Activated CD4-positive, alpha-beta memory T cell treated with anti-CD3 and anti-CD28 coated beads for 36 hours (primary cell): ENCODE data around the gene OSGEP. TPM values are rescaled to one million over a fixed set of nuclear protein-coding genes. Genes with fewer than 3 reads are reported as not detected.
A peak's percentile ranks its signal among the peaks of the same experiment; 100 is the strongest.

Experiments used
- CTCF ChIA-PET: fragments of 350-600 bp; sonication (Branson Sonifier 250); formaldehyde crosslinking; loops from one replicate; lab custom pipeline; 2021; ENCODE audit warnings: antibody characterized with exemption, inconsistent platforms; lab: Charles Lee
- POLR2A ChIA-PET: fragments of 350-600 bp; sonication (Branson Sonifier 250); formaldehyde crosslinking; loops from one replicate; lab custom pipeline; 2021; ENCODE audit warnings: antibody characterized with exemption; lab: Charles Lee
- DNase-seq: peaks from one replicate; pipeline ENCODE4 v3.0.0-alpha.2; 2020
- H3K27ac Mint-ChIP-seq: one replicate; pipeline ENCODE4 v1.8.0; 2021; ENCODE audit warnings: mixed read lengths
- H3K27me3 Mint-ChIP-seq: one replicate; pipeline ENCODE4 v1.8.0; 2021; ENCODE audit warnings: mixed read lengths
- H3K36me3 Mint-ChIP-seq: one replicate; pipeline ENCODE4 v1.8.0; 2021; ENCODE audit warnings: mixed read lengths
- H3K4me1 Mint-ChIP-seq: one replicate; pipeline ENCODE4 v1.8.0; 2021; ENCODE audit warnings: low read depth, mixed read lengths
- H3K4me3 Mint-ChIP-seq: one replicate; pipeline ENCODE4 v1.8.0; 2021; ENCODE audit warnings: mild to moderate bottlenecking, mixed read lengths
- H3K9me3 Mint-ChIP-seq: one replicate; pipeline ENCODE4 v1.8.0; 2021; ENCODE audit warnings: mixed read lengths
- intact Hi-C: fragments of 100-400 bp; cut with micrococcal nuclease; formaldehyde crosslinking; loops from one replicate; pipeline ENCODE4 v1.15.1; 2023
- total RNA-seq, 2 experiments: library from RNA; stranded (reverse); gene quantifications; one replicate each; pipeline ENCODE4 v1.2.3, GENCODE V29; 2021

OSGEP gene
- total RNA-seq, 2 experiments from 2014 or later: 39.2 to 41.0 TPM

DNA sequence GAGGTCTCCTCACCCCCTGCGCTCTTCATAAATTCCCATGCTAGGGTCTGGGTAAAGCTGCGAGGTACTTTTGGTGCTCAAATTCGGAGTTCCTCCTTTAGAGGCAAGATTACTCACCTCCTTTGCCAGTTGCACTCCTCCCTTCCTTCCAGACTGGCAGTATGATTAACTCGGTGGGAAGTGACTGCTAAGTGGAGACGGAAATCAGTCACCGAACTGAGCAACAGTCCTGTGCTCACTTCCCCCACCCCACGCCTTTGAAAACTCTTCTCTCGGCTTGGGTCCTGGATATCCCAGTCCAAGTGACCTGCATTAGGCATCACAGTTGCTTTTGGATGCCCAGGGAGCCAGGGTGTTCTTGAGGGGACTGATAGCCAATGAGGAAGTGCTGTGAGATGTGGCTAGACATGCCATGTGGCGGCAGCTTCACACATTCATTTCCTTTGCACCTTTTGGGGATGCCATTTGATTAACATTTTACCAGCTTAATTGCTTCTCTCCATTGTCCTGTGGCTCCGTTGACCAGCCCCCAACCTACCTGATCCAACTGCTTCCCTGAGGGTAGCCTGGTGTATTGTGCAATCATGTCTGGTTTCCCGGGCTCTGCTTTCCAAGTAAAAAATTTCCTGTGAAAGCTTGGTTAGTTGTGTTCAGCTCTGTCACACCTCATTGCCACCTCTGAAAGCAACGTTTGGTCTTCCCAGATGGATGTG lies 15.4 kb upstream of the OSGEP start:
- peak overlapping the region; percentile 89 for H3K4me3 Mint-ChIP-seq
- ChIA-PET POLR2A (interaction anchor here (0.7 to 5.0 kb wide), 16 partner anchors 8 to 143 kb away, joined by 3 to 66 read pairs (median 5); partner anchors contain the start of genes APEX1, CCNB1IP1, OSGEP and PARP2), CTCF (interaction anchor here (0.6 to 2.3 kb wide), 9 partner anchors 9 to 138 kb away, joined by 3 to 12 read pairs (median 4); partner anchors contain the start of genes APEX1, OSGEP, PARP2 and PIP4P1)
- intact Hi-C loops: loop anchor here (1.0 to 2.0 kb wide), 11 partner anchors 7 to 212 kb away; partner anchors contain the start of genes APEX1, CCNB1IP1, PARP2 and PIP4P1
- H3K27ac Mint-ChIP-seq: peak overlapping the region; percentile 99
- H3K27me3 Mint-ChIP-seq: no peaks in the 10 kb centered on the region
- H3K36me3 Mint-ChIP-seq: peaks cover 48% of the 10 kb centered on the region
- DNase-seq: peak; percentile 83
- H3K9me3 Mint-ChIP-seq: no peaks in the 10 kb centered on the region
- peaks cover 45% of the 10 kb centered on the region for H3K4me1 Mint-ChIP-seq

DNA sequence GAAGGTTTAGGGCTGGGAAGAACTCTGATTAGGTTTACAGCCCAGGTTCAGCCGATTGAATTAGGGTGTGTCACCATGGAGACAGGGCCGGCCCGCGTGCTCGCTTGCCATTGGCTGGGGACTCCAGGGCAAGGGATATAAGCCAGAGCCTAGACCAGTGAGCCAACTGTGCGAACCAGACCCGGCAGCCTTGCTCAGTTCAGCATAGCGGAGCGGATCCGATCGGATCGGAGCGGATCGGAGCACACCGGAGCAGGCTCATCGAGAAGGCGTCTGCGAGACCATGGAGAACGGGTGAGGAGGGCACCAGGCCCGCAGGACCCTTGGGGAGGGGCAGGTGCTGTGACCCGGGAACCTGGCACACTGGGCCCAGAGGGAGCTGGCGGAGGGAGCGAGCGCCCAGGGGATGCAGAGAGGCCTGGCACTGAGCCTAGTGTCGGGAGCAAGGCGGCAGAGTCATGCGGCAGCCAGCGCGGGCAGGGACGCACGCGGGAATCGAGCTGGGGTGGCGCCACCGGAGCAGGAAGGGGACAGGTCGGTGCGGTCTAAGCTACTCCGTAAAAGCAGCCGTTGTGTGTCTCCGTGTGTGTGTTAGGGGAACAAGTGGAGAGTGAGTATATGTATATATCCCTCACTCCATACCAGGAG lies 14.8 kb upstream of the OSGEP start, which contains the start of gene PNP:
Gene PNP, plus strand, starts transcription at position 165 of the 648 bp plus-strand sequence. Its CDS starts 119 bp downstream, at position 284.
- Mint-ChIP-seq H3K36me3 (peaks cover 41% of the 10 kb centered on the region), H3K9me3 (no peaks in the 10 kb centered on the region), H3K27ac (peak within 1 kb of the TSS; percentile 99), H3K4me1 (peaks cover 39% of the 10 kb centered on the region), H3K27me3 (no peaks in the 10 kb centered on the region), H3K4me3 (peak within 1 kb of the TSS; percentile 89)
- DNase-seq: peak; percentile 93
- POLR2A ChIA-PET: interaction anchor here (0.8 to 5.0 kb wide), 15 partner anchors 8 to 143 kb away, joined by 3 to 66 read pairs (median 5); partner anchors contain the start of genes APEX1, CCNB1IP1, OSGEP and PARP2
- CTCF ChIA-PET: interaction anchor here (0.9 to 2.3 kb wide), 7 partner anchors 8 to 137 kb away, joined by 3 to 12 read pairs (median 4); partner anchors contain the start of genes APEX1, OSGEP, PARP2 and PIP4P1
- intact Hi-C loops: loop anchor here (1.0 to 2.0 kb wide), 9 partner anchors 8 to 213 kb away; partner anchors contain the start of genes APEX1, CCNB1IP1, PARP2 and PIP4P1

DNA sequence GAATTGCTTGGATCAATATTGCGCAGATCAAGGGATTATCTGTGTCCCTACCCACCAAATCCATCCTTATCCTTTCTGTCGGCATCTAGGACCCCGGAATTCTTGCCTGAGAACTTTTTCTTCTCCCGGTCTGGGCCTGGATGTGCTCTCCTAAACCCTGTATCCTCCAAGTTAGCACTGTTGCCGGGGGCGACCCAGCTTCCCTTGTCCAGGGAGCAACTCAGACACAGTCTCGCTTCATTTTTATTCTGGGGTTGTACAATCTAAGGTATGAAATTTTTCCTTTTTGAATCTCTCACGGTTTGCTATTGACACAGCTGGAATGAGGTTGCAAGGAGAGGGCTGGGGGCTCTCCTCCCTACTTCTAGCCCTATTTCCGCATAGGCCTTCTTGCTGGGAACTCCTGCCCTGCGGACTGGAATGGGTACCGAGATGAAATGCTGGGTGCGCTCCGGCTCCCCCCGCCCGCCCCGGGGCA lies 14.2 kb upstream of the OSGEP start:
- H3K9me3 Mint-ChIP-seq: no peaks in the 10 kb centered on the region
- peak overlapping the region; percentile 99 for H3K27ac Mint-ChIP-seq
- H3K4me3 Mint-ChIP-seq: peak overlapping the region; percentile 89
- intact Hi-C loops: loop anchor here (1.0 to 2.0 kb wide), 9 partner anchors 8 to 213 kb away; partner anchors contain the start of genes APEX1, CCNB1IP1, PARP2 and PIP4P1
- no peaks in the 10 kb centered on the region for H3K27me3 Mint-ChIP-seq
- peaks cover 35% of the 10 kb centered on the region for H3K36me3 Mint-ChIP-seq
- CTCF ChIA-PET: interaction anchor here (0.7 to 2.3 kb wide), 2 partner anchors 13 to 162 kb away, joined by 3 to 12 read pairs; partner anchors contain the start of genes APEX1 and OSGEP
- peaks cover 33% of the 10 kb centered on the region for H3K4me1 Mint-ChIP-seq
- no peak for DNase-seq
- POLR2A ChIA-PET: interaction anchor here (1.0 to 5.0 kb wide), 10 partner anchors 7 to 137 kb away, joined by 3 to 66 read pairs (median 8); partner anchors contain the start of genes APEX1, CCNB1IP1, OSGEP and PARP2

DNA sequence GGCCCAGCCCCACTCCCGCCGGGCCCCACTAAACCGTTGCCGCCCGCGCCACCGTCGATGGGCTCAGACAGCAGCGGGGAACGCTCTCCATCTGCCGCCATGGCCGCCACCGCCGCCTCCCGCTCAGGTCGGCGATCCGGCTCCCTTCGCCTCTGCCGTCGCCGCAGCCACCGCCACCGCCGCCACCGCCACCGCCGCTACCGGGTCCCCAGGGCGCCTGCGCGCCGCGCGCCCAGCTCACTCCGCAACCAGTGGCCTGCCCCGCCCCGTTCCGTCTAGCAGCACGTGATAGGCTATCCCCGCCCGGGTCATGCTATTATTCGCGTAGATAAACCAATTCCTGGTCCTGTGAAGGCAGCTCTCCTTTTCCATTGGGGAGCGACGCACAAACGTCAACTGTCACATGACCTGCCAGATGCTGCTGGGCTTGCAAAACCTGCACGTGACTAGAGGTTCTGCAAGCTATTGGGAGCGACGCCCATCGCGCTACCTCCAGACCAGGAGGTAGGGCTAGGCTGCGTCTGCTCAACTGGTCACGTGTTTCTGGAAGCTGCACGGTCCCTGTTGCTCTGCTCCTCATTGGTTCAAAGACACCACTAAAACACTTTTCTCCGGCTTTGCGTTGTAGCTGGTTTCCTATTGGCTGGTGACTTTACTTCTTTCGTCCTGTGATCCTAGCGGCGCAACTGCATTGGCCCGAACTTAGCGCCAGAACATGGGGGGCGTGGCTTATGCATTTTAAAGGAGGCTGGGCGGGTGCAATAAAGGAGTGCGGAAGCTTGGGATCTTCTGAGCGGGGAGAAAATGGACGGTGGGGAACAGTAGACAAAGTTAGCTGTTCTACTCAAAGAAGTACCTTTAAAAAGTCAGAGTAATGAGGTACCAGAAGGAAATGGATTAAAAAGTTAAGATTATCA lies 6.9 kb upstream of the OSGEP start, which contains the start of gene PIP4P1:
Gene PIP4P1, minus strand, starts transcription at position 210 of the 917 bp plus-strand sequence. Its CDS starts 109 bp downstream, at position 101.
- intact Hi-C loops: loop anchor here (1.0 to 5.0 kb wide), 7 partner anchors 8 to 806 kb away; partner anchors contain the start of genes HNRNPC, PARP2 and PNP
- peak within 1 kb of the TSS; percentile 93 for H3K27ac Mint-ChIP-seq
- ChIA-PET CTCF (interaction anchor here (1.0 to 2.6 kb wide), 8 partner anchors 8 to 510 kb away, joined by 3 to 12 read pairs (median 4); partner anchors contain the start of genes PARP2 and PNP), POLR2A (interaction anchor here (0.6 to 4.5 kb wide), 7 partner anchors 8 to 626 kb away, joined by 3 to 37 read pairs (median 5); partner anchors contain the start of genes PARP2 and PNP)
- H3K4me3 Mint-ChIP-seq: peak within 1 kb of the TSS; percentile 91
- H3K36me3 Mint-ChIP-seq: peaks cover 24% of the 10 kb centered on the region
- H3K4me1 Mint-ChIP-seq: peaks cover 33% of the 10 kb centered on the region
- peak; percentile 99 for DNase-seq
- H3K27me3 Mint-ChIP-seq: no peaks in the 10 kb centered on the region
- no peaks in the 10 kb centered on the region for H3K9me3 Mint-ChIP-seq

DNA sequence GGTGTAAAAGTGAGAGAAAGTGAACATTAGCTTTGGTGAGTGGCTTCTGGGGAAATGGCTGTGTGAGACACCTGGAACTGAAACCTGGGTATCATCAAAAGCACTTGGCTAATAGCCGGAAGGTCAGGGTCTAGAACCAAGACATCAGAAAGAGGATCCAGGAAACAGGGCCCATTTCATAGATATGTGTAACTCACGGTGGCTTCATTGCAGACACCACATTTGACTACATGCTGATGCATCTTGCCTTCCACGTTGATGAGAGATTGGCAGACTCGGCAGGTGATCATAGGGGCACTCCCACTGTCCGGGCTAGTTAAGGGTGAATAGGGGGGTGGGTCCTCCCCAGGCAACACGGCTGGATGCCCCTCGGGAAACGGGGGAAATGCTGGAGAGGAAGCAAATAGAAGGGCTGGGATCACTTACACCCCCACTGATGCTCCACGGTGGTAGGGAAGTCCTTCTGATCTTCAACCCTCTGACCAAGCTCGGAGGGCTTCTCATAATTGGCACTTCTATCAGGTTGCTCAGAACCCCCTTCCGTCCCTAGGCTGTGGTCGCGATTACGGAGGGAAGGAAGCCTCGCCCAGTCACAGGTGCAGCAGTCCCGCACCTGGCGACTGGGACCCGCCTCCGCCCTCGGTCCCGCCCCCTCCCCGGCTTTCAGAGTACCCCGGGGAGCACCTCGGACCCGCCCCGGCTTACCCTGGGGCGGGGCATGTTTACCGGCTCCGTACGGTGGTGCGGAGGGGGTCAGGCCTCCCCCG lies 6.0 kb upstream of the OSGEP start:
- CTCF ChIA-PET: interaction anchor here (1.0 to 2.6 kb wide), 6 partner anchors 9 to 230 kb away, joined by 3 to 12 read pairs (median 4); partner anchors contain the start of genes PARP2 and PNP
- Mint-ChIP-seq H3K4me3 (peak overlapping the region; percentile 91), H3K4me1 (peaks cover 33% of the 10 kb centered on the region), H3K27ac (peak overlapping the region; percentile 93), H3K36me3 (peaks cover 24% of the 10 kb centered on the region), H3K27me3 (no peaks in the 10 kb centered on the region), H3K9me3 (no peaks in the 10 kb centered on the region)
- POLR2A ChIA-PET: interaction anchor here (0.6 to 4.5 kb wide), 7 partner anchors 9 to 627 kb away, joined by 3 to 37 read pairs (median 5); partner anchors contain the start of genes PARP2 and PNP
- intact Hi-C loops: loop anchor here (1.0 to 5.0 kb wide), 7 partner anchors 9 to 807 kb away; partner anchors contain the start of genes HNRNPC, PARP2 and PNP
- DNase-seq: peak; percentile 67

DNA sequence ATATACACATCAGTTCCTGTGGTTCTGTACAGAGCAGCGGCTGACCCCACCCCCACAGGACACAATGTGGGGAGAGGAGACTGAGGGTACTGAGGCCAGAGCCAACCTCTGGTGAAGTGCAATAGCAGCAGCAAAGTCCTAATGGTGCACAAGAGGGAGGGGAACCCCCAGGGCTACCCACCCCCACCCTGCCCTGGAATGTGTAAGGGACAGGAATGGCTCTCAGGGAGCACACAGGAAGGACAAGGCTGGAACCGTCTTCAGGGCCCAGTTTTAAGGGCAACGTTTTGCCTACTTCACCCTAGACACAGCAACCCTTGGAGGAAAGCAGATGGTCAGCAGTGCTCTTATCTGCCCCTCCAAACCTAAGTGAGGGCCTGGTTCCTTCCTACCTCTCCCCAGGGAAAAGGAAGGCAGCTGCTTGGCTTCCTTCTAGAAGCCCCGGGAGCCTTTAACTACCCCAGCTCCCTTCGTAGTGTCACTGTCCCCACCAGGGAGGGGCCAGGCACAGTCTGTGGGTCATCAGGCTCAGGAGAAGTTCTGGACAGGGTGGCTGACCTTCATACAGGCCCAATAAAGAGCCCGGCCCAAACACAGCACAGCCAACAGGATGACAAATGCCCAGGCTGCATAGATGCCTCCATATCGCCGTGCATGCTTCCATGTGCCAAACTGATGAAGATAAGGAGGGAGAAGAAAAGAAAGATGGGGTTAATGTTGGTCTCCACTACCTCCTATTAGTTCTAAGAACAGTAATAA lies 3.6 kb upstream of the OSGEP start:
- POLR2A ChIA-PET: no interaction called here
- Mint-ChIP-seq H3K36me3 (peaks cover 24% of the 10 kb centered on the region), H3K9me3 (no peaks in the 10 kb centered on the region), H3K27me3 (no peaks in the 10 kb centered on the region), H3K27ac (no peak overlapping the region), H3K4me3 (no peak overlapping the region), H3K4me1 (peaks cover 37% of the 10 kb centered on the region)
- DNase-seq: no peak
- intact Hi-C loops: loop anchor here (10.0 kb wide), 1 partner anchor 647 kb away; the partner anchor contains the start of gene TMEM253
- CTCF ChIA-PET: no interaction called here

DNA sequence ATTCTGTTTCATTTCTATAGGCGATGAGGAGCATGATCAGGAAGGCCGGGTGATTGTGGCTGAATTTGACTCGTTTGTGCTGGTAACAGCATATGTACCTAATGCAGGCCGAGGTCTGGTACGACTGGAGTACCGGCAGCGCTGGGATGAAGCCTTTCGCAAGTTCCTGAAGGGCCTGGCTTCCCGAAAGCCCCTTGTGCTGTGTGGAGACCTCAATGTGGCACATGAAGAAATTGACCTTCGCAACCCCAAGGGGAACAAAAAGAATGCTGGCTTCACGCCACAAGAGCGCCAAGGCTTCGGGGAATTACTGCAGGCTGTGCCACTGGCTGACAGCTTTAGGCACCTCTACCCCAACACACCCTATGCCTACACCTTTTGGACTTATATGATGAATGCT lies 2.4 kb upstream of the OSGEP start:
- no peak for DNase-seq
- no peaks in the 10 kb centered on the region for H3K9me3 Mint-ChIP-seq
- intact Hi-C loops: loop anchor here (10.0 kb wide), 1 partner anchor 648 kb away; the partner anchor contains the start of gene TMEM253
- H3K4me3 Mint-ChIP-seq: no peak overlapping the region
- no peaks in the 10 kb centered on the region for H3K27me3 Mint-ChIP-seq
- H3K4me1 Mint-ChIP-seq: peaks cover 40% of the 10 kb centered on the region
- ChIA-PET POLR2A (interaction anchor here (2.5 to 4.6 kb wide), 3 partner anchors 13 to 114 kb away, joined by 16 to 66 read pairs (median 42); partner anchors contain the start of genes PARP2, PNP and TEP1), CTCF (no interaction called here)
- no peak overlapping the region for H3K27ac Mint-ChIP-seq
- peaks cover 30% of the 10 kb centered on the region for H3K36me3 Mint-ChIP-seq

DNA sequence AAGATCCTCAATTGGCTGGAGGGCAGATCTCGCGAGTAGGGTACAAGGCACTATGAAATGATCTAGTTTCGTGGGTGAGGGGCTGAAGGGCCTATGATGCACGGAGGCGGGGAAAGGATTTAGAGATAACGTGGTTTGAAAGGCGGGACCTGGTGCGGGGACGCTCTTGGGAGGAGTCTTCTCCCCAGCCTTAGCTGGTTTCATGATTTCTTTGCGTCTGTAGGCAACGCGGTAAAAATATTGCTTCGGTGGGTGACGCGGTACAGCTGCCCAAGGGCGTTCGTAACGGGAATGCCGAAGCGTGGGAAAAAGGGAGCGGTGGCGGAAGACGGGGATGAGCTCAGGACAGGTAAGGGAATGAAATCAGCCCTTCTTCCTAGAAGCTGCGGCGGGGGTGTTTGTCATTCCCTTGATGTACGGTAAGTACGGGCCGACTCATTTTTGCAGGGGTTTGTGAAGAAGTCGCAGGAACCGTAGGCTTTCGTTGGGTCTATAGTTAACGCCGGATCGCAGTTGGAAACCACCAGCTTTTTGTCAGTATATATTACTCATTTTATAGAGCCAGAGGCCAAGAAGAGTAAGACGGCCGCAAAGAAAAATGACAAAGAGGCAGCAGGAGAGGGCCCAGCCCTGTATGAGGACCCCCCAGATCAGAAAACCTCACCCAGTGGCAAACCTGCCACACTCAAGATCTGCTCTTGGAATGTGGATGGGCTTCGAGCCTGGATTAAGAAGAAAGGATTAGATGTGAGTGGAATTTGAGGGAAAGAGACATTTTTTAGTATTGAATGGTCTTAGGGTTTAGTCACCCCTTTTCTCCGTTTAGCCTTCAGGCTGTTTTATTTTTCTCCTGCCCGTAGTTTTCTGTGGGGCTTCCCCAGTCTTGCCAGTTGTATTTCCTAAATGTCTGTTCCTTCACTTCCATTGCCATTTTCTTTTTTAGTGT lies 1.0 kb upstream of the OSGEP start:
- intact Hi-C loops: loop anchor here (1.0 to 10.0 kb wide), 8 partner anchors 14 to 649 kb away; partner anchors contain the start of genes CCNB1IP1, PARP2, PNP and TMEM253
- H3K36me3 Mint-ChIP-seq: peaks cover 32% of the 10 kb centered on the region
- no peaks in the 10 kb centered on the region for H3K9me3 Mint-ChIP-seq
- no peak overlapping the region for H3K27ac Mint-ChIP-seq
- no peaks in the 10 kb centered on the region for H3K27me3 Mint-ChIP-seq
- peak; percentile 70 for DNase-seq
- no peak overlapping the region for H3K4me3 Mint-ChIP-seq
- CTCF ChIA-PET: interaction anchor here (0.7 to 4.3 kb wide), 9 partner anchors 11 to 515 kb away, joined by 3 to 29 read pairs (median 6); partner anchors contain the start of genes PARP2, PNP and TEP1
- peaks cover 31% of the 10 kb centered on the region for H3K4me1 Mint-ChIP-seq
- POLR2A ChIA-PET: interaction anchor here (0.6 to 4.6 kb wide), 12 partner anchors 9 to 228 kb away, joined by 3 to 66 read pairs (median 6); partner anchors contain the start of genes PARP2, PNP and TEP1
